Fibroblast of villous mesenchyme (primary cell): Measurements from ENCODE around the gene SLC35G2. TPM values are rescaled to one million over a fixed set of nuclear protein-coding genes. Genes with fewer than 3 reads are reported as not detected.

Experiments used
- DNase-seq: peaks from one replicate; pipeline ENCODE4 v3.0.0-alpha.2; 2010; ENCODE audit warnings: low read depth
- H3K4me3 ChIP-seq: 2 replicates; pipeline ENCODE4 v1.5.1; 2011; ENCODE audit warnings: low read depth, mild to moderate bottlenecking, low read length
- total RNA-seq: library from RNA; depleted of rRNA; stranded (reverse); fragments of >200 nt; gene quantifications from 2 replicates; pipeline ENCODE4 v1.2.3, GENCODE V29; 2012
- TF ChIP-seq, protein P1 (sequence below): IDR thresholded peaks from 2 replicates; pipeline ENCODE4 v1.5.1; 2012; ENCODE audit warnings: low read depth, mild to moderate bottlenecking, low read length; ENCODE audit not compliant: insufficient read depth

SLC35G2 gene
- total RNA-seq, 1 donor: 17.3 TPM

DNA sequence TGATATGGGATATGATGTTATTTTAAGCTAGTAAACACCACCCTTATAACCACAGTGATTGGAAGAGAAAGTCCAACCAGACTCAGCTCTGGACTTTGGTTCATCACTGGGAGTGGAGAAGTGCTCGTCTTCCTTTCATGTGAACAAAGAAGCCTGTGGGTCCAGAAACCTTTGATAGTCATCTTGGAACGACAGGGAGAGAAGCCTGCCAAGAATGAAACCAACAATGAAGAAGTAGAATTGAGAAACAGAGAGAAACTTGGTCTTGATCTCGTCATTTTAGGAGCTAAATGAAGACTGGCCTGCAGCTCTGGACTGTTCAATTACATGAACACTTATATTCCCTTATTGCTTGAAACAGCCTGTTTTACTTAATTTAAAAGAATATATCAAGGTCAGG lies 13.1 kb upstream of the SLC35G2 start:
- DNase-seq: no peak
- H3K4me3 ChIP-seq: no peak overlapping the region
- TF ChIP-seq, protein P1, sequence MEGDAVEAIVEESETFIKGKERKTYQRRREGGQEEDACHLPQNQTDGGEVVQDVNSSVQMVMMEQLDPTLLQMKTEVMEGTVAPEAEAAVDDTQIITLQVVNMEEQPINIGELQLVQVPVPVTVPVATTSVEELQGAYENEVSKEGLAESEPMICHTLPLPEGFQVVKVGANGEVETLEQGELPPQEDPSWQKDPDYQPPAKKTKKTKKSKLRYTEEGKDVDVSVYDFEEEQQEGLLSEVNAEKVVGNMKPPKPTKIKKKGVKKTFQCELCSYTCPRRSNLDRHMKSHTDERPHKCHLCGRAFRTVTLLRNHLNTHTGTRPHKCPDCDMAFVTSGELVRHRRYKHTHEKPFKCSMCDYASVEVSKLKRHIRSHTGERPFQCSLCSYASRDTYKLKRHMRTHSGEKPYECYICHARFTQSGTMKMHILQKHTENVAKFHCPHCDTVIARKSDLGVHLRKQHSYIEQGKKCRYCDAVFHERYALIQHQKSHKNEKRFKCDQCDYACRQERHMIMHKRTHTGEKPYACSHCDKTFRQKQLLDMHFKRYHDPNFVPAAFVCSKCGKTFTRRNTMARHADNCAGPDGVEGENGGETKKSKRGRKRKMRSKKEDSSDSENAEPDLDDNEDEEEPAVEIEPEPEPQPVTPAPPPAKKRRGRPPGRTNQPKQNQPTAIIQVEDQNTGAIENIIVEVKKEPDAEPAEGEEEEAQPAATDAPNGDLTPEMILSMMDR: no peak

DNA sequence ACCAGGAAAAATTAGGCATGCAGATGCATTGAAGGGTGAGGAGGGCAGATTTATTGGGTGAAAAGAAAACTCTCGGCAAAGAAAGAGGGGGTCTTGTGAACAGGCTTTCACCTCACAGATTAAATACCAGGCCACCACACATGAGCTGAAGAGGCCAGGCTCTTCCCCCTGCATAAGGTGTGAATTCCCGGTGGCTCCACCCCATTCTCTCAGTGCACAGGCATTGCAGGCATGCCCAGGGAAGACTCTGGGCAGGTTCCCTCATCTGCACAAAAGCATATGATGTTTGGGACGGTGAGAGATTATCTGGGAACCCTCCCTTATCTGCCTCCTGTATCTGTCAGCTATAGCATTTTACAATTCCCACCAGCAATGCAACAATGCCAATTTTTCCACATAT lies 7.2 kb upstream of the SLC35G2 start:
- TF ChIP-seq, protein P1: no peak
- DNase-seq: no peak
- H3K4me3 ChIP-seq: no peak overlapping the region

DNA sequence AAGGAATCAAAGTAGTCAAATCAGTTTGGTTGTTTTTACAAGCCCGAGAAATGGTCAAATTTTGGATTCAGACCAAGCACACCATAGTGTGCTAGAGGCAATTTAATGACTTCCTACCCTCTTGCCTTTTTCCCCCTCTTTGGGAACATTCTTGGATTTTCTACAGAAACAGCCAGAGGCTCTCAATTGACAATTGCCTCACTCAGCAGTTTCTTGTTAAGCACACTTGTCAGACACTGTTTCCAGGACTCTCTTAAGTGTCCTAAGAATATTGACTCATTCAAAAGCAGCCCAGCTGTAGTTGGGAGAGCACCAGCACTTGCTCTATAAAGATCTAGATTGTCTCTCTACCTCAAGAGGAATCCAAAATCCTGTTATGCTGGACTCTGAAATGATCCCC lies 1.5 kb upstream of the SLC35G2 start:
- DNase-seq: peak; percentile 29
- H3K4me3 ChIP-seq: no peak overlapping the region
- TF ChIP-seq, protein P1: no peak

DNA sequence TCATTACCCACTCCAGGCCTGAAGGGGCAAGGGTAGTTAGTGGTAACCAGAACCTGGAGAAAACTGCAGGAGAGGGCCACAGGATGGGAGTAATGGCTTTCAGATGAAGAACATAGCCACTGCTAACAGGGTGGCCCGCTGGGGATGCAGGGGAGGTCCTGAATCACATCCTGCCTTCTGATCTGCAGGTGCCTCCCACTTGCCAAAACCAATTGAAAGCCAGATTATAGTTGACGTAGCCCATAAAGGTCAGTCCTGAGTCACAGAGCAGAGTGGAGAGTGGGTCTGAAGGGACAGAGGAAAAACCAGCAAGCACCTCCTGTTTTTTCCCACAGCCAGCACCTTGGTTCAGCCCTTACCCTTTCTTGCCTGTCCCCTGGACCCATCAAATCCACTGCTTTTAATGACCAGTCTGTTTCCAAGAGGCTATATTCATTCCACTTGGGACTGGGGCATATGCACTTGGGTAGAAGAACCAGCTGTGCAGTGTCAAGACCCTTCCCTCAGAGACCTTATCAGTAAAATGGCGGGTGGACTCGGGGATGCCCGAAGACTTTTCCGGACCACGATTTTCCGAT lies 646 bp upstream of the SLC35G2 start:
- DNase-seq: peak; percentile 64
- TF ChIP-seq, protein P1: no peak
- peak overlapping the region; percentile 75 for H3K4me3 ChIP-seq

DNA sequence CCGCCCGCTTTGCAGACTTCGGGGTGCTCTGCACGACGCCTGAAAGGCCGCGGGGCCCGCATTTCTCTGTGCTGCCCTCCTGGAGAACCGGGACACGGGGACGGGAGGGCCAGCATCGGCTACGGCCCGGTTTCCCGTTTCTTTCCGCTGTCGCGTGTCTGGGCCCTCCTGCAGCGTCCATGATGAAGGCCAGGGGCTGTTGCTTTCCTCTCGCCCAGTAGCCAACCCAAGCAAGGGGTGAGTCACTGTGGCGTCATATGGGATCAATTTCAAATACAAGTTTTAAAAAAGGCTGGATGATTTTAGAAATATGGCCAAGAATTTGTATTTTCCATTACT lies 435 bp downstream of the SLC35G2 start:
- peak overlapping the region; percentile 75 for H3K4me3 ChIP-seq
- TF ChIP-seq, protein P1: no peak
- DNase-seq: peak; percentile 77

DNA sequence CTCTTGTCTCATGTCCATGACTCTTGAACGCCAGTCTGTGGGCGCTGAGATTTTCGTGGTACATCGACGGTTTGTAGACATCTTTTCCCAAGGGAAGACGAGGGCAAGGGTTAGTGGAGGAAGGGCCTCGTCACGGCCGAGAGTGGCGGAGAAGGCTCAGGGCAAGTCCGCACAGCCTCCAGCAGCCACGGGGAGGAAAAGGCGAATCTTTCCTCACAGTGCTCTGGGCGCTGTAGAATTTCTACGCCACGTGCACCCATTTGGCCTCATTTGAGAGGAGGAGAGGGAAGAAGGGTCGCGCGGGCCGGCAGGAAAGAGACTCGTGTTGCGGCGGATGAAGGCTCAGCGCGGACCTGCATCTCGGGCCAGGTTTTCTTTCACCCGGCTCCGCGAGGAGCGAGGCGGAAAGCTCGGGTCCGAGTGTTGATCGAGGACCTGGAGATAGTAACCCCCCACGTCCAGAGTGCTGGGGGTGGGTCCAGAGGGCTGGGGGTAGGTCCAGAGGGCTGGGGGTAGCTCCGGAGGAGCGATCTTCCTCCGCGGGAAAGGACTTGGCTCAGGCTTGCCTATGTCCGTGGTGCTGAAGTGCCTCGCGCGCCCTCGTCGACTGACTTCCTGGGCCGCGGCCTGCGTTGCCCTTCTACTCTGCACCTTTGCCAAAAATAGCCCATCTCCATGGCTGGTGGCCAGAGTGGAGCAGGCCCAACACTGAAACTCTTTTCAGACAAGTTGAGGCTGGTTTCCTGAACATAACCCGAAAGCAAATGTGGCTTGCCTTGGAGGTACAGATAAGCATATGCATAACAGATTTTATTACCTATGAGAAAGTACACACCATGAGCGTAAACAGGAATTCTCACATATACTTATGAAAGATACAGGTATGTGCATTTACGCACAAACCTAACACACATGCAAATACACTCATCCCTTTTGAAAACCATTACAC lies 1.1 kb downstream of the SLC35G2 start:
- TF ChIP-seq, protein P1: no peak
- H3K4me3 ChIP-seq: peak overlapping the region; percentile 75
- peak; percentile 66 for DNase-seq
